ENCODE measurements around the gene NDUFA8.

The NDUFA8 gene

DNA sequence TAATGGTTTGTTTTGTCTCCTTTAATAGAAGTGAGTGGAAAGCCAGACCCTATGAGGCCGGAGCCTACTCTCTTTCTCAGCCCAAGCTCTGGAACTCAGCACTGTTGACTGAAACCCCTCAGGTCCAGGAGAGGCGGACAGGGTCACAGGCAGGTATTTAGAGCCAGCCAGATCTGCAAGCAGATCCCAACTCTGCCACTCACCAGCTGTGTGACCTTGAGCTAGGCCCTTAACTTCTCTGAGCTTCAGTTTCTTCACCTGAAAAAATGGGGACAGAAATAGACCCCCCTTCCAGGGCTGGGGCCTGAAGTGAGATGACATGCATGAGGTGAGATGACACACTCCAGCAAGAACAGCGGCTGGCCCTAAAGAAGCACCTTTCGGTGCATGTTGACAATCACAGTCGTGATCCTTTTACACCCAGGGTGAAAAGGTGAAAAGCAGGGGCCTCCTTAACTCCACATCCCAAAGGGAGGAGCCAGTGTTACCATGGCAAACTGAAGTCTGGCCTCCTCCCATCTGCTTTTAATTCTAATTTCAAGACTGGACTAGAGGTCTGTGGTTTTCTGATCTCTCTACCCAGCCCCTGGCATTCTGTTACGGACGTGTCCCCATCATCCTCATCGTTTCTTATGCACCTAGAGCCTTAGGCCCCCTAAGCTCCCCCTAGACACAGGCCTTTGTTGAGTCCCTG lies 27.3 kb upstream of the NDUFA8 start:
- TF ChIP-seq, protein P1, sequence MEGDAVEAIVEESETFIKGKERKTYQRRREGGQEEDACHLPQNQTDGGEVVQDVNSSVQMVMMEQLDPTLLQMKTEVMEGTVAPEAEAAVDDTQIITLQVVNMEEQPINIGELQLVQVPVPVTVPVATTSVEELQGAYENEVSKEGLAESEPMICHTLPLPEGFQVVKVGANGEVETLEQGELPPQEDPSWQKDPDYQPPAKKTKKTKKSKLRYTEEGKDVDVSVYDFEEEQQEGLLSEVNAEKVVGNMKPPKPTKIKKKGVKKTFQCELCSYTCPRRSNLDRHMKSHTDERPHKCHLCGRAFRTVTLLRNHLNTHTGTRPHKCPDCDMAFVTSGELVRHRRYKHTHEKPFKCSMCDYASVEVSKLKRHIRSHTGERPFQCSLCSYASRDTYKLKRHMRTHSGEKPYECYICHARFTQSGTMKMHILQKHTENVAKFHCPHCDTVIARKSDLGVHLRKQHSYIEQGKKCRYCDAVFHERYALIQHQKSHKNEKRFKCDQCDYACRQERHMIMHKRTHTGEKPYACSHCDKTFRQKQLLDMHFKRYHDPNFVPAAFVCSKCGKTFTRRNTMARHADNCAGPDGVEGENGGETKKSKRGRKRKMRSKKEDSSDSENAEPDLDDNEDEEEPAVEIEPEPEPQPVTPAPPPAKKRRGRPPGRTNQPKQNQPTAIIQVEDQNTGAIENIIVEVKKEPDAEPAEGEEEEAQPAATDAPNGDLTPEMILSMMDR (IDR thresholded peaks at IDR 0.05; ENCODE audit: low read depth, low read length): no peak
- no peak overlapping the region for H3K4me3 ChIP-seq (ENCODE audit: low read depth, low read length)
- in situ Hi-C loops (cut with HindIII; ENCODE audit: low sequenced_read_pairs): no loop called here
- no peak for DNase-seq (ENCODE audit: low read depth, low spot score)

DNA sequence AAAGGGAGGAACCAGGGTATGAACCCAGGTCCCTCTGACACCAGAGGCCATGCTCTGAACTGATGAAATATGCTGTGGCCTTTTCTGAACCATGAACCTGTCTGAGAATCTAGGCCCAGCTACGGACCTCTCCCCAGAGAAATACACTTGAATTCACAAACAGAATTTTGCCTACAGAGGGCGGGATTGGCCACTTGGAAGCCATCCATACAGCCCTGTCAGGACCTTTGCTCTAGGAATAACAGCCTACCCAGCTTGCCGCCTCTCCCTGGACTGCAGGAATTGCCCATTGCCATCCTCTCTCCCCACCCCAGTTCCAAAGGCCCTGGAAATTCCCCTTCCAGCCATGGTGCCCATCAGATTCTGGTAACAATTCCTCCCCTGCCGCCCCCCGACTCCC lies 26.7 kb upstream of the NDUFA8 start:
- no peak for DNase-seq (ENCODE audit: low read depth, low spot score)
- in situ Hi-C loops (cut with HindIII; ENCODE audit: low sequenced_read_pairs): no loop called here
- TF ChIP-seq, protein P1 (IDR thresholded peaks at IDR 0.05; ENCODE audit: low read depth, low read length): no peak
- no peak overlapping the region for H3K4me3 ChIP-seq (ENCODE audit: low read depth, low read length)

DNA sequence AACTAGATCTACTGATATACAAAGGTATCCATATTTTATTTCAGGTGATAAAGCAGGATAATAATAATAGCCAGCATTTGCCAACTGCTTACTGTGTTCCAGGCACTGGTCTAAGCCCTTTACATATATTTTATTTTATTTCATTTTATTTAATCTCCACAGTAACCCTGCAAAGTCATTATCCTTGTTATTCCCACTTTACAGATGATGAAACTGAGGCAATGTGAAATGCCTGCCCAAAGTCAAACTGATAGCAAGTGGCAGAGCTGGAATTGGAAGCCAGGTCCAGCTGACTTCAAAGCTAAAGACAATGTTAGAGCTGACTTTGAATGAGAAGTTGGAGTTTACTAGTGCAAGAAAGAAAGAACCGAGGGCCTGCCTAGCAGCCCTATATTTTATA lies 25.0 kb upstream of the NDUFA8 start:
- DNase-seq (ENCODE audit: low read depth, low spot score): no peak
- in situ Hi-C loops (cut with HindIII; ENCODE audit: low sequenced_read_pairs): no loop called here
- no peak overlapping the region for H3K4me3 ChIP-seq (ENCODE audit: low read depth, low read length)
- TF ChIP-seq, protein P1 (IDR thresholded peaks at IDR 0.05; ENCODE audit: low read depth, low read length): no peak

DNA sequence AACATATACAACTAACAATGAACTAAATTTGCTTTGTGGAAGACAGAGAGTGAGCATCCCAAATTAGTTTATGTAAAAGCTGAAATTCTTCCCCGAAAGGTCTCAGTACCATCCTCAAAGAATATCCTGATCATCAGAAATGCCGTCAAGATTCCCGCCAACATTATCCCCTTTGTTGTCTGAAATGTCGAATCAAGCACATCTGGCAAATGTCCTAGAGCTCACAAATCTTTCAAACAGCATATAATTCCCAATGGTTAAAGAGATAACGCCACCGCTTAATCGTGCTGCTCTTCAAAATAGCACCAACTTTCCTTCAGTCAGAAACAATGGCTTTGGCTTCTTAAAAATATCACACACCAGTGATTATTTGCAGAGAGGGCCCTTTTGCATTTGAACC lies 23.9 kb upstream of the NDUFA8 start:
- in situ Hi-C loops (cut with HindIII; ENCODE audit: low sequenced_read_pairs): no loop called here
- DNase-seq (ENCODE audit: low read depth, low spot score): no peak
- TF ChIP-seq, protein P1 (IDR thresholded peaks at IDR 0.05; ENCODE audit: low read depth, low read length): no peak

DNA sequence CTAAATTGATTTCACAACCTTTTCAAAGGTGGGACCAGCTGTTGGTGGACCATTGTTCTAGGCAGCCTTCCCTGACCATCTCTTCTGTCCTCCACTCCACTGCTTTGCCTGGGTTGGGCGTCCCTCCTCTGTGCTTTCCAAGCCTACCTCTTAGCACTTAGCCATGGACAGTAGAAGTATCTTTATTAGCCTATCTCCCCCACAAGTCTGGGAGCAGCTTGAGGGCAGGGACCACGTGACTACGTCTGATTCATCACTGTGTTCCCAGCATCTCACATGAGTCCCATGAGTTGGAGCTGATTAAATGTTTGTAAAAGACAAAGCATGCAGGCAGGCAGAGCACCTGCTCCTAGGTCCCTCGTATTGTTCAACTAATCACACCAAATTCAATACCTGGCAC lies 21.1 kb upstream of the NDUFA8 start:
- in situ Hi-C loops (cut with HindIII; ENCODE audit: low sequenced_read_pairs): no loop called here
- TF ChIP-seq, protein P1 (IDR thresholded peaks at IDR 0.05; ENCODE audit: low read depth, low read length): no peak
- no peak overlapping the region for H3K4me3 ChIP-seq (ENCODE audit: low read depth, low read length)
- peak; percentile 63 for DNase-seq (ENCODE audit: low read depth, low spot score)

More for the DNA sequence above, 23.9 kb upstream of the NDUFA8 start:
- H3K4me3 ChIP-seq (ENCODE audit: low read depth, low read length): no peak overlapping the region

DNA sequence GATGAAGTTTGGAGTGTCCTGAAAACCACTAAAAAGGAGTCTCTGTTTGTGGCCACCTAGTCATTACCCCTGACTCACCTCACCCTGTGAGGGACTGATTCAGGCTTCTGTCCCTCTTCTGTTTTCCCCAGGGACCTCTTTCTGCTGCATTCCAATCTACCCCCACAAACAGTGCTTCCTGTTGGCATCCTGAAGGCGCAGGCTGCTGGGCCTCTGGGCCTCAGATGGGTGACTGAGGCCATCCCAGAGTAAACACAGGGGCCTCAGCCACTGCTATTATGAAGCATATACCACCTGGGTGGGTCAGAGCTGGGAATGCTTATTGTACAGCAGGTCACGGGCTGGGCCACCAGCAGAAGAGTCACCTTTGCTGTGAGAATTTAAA lies 20.1 kb upstream of the NDUFA8 start:
- DNase-seq (ENCODE audit: low read depth, low spot score): no peak
- TF ChIP-seq, protein P1 (IDR thresholded peaks at IDR 0.05; ENCODE audit: low read depth, low read length): no peak
- no peak overlapping the region for H3K4me3 ChIP-seq (ENCODE audit: low read depth, low read length)
- in situ Hi-C loops (cut with HindIII; ENCODE audit: low sequenced_read_pairs): no loop called here
